ENCODE results near the gene RECK.

DNA sequence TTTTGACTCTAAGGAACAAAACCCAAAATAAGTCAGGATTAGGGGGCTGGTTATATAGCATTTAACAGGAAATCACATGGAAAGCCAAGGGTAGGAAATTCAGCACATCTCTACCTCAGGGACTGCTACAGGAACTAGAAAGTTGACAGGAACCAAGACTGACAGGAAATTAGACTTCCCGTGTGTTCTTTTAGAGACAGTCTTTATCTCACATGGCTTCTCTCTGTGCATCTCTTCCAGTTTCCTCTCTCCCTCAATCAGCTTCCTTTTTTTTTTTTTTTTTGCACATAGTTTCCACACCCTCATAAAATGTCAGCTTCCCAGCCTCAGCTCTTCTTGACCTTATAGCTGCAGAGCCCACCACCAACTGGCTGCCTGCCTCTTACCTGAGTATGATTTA, 4.8 kb downstream of the RECK start:
- TF ChIP-seq, protein P1, sequence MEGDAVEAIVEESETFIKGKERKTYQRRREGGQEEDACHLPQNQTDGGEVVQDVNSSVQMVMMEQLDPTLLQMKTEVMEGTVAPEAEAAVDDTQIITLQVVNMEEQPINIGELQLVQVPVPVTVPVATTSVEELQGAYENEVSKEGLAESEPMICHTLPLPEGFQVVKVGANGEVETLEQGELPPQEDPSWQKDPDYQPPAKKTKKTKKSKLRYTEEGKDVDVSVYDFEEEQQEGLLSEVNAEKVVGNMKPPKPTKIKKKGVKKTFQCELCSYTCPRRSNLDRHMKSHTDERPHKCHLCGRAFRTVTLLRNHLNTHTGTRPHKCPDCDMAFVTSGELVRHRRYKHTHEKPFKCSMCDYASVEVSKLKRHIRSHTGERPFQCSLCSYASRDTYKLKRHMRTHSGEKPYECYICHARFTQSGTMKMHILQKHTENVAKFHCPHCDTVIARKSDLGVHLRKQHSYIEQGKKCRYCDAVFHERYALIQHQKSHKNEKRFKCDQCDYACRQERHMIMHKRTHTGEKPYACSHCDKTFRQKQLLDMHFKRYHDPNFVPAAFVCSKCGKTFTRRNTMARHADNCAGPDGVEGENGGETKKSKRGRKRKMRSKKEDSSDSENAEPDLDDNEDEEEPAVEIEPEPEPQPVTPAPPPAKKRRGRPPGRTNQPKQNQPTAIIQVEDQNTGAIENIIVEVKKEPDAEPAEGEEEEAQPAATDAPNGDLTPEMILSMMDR (conservative IDR thresholded peaks at IDR 0.05) = no peak
- TF ChIP-seq EZH2 (IDR thresholded peaks at IDR 0.05; ENCODE audit: low read depth) = no peak

All from PC-9 (cell line).